ENCODE data around the gene PLS3.
"Not testable (repeated sequence)": the region's sequence is repeated elsewhere in the genome, so short reads cannot be mapped to it uniquely, and the experiment has no call there.

The PLS3 gene

GRCh38 chrX:115535421-115535820 is 25.6 kb upstream of the PLS3 start:
- Histone ChIP-seq H3K9ac (ENCODE audit: insufficient read length) (no peak overlapping the region), H3K4me3 (no peak overlapping the region), H3K27ac (no peak overlapping the region), H3K9me3 (ENCODE audit: low read depth, low read length) (no peaks in the 10 kb centered on the region), H3K36me3 (ENCODE audit: insufficient read depth, low read length) (no peaks in the 10 kb centered on the region)
- TF ChIP-seq EZH2 (IDR thresholded peaks at IDR 0.05): no peak
- TF ChIP-seq FOXP2 (optimal IDR thresholded peaks at IDR 0.05; ENCODE audit: control extremely low read depth, extremely low read length, insufficient read depth): no peak
- TF ChIP-seq POLR2AphosphoS5 (IDR thresholded peaks at IDR 0.05; ENCODE audit: borderline replicate concordance, low read depth, low read length): no peak
- no peak for DNase-seq (ENCODE audit: low read depth, low spot score)

- no peaks in the 10 kb centered on the region for H3K9me3 ChIP-seq (ENCODE audit: low read depth, low read length)
- no peak for DNase-seq (ENCODE audit: low read depth, low spot score)
- no peak overlapping the region for H3K27ac ChIP-seq
- H3K4me3 ChIP-seq: no peak overlapping the region
- H3K36me3 ChIP-seq (ENCODE audit: insufficient read depth, low read length): no peaks in the 10 kb centered on the region
- TF ChIP-seq EZH2 (IDR thresholded peaks at IDR 0.05) (no peak), FOXP2 (optimal IDR thresholded peaks at IDR 0.05; ENCODE audit: control extremely low read depth, extremely low read length, insufficient read depth) (no peak), POLR2AphosphoS5 (IDR thresholded peaks at IDR 0.05; ENCODE audit: borderline replicate concordance, low read depth, low read length) (no peak)
- H3K9ac ChIP-seq (ENCODE audit: insufficient read length): no peak overlapping the region
Observed at GRCh38 chrX:115535844-115536243, 25.1 kb upstream of the PLS3 start.

- TF ChIP-seq FOXP2 (optimal IDR thresholded peaks at IDR 0.05; ENCODE audit: control extremely low read depth, extremely low read length, insufficient read depth) (no peak), EZH2 (IDR thresholded peaks at IDR 0.05) (no peak), POLR2AphosphoS5 (IDR thresholded peaks at IDR 0.05; ENCODE audit: borderline replicate concordance, low read depth, low read length) (no peak)
- Histone ChIP-seq H3K36me3 (ENCODE audit: insufficient read depth, low read length) (no peaks in the 10 kb centered on the region), H3K9ac (ENCODE audit: insufficient read length) (no peak overlapping the region), H3K4me3 (no peak overlapping the region), H3K9me3 (ENCODE audit: low read depth, low read length) (no peaks in the 10 kb centered on the region), H3K27ac (no peak overlapping the region)
- no peak for DNase-seq (ENCODE audit: low read depth, low spot score)
Observed at GRCh38 chrX:115539841-115540240, 21.1 kb upstream of the PLS3 start.

GRCh38 chrX:115541045-115541444 is 19.9 kb upstream of the PLS3 start:
- not testable (repeated sequence) for H3K36me3 ChIP-seq (ENCODE audit: insufficient read depth, low read length); H3K4me3 ChIP-seq; H3K9ac ChIP-seq (ENCODE audit: insufficient read length); H3K27ac ChIP-seq; H3K9me3 ChIP-seq (ENCODE audit: low read depth, low read length); DNase-seq (ENCODE audit: low read depth, low spot score)

GRCh38 chrX:115547448-115547847 is 13.5 kb upstream of the PLS3 start:
- no peak overlapping the region for H3K9ac ChIP-seq (ENCODE audit: insufficient read length)
- no peak overlapping the region for H3K4me3 ChIP-seq
- DNase-seq (ENCODE audit: low read depth, low spot score): no peak
- H3K9me3 ChIP-seq (ENCODE audit: low read depth, low read length): no peaks in the 10 kb centered on the region
- TF ChIP-seq EZH2 (IDR thresholded peaks at IDR 0.05): no peak
- TF ChIP-seq POLR2AphosphoS5 (IDR thresholded peaks at IDR 0.05; ENCODE audit: borderline replicate concordance, low read depth, low read length): no peak
- no peak for TF ChIP-seq FOXP2 (optimal IDR thresholded peaks at IDR 0.05; ENCODE audit: control extremely low read depth, extremely low read length, insufficient read depth)
- no peak overlapping the region for H3K27ac ChIP-seq
- no peaks in the 10 kb centered on the region for H3K36me3 ChIP-seq (ENCODE audit: insufficient read depth, low read length)

- Histone ChIP-seq H3K27ac (no peak overlapping the region), H3K36me3 (ENCODE audit: insufficient read depth, low read length) (no peaks in the 10 kb centered on the region), H3K4me3 (no peak overlapping the region), H3K9ac (ENCODE audit: insufficient read length) (no peak overlapping the region), H3K9me3 (ENCODE audit: low read depth, low read length) (no peaks in the 10 kb centered on the region)
- DNase-seq (ENCODE audit: low read depth, low spot score): no peak
- TF ChIP-seq EZH2 (IDR thresholded peaks at IDR 0.05) (no peak), FOXP2 (optimal IDR thresholded peaks at IDR 0.05; ENCODE audit: control extremely low read depth, extremely low read length, insufficient read depth) (no peak), POLR2AphosphoS5 (IDR thresholded peaks at IDR 0.05; ENCODE audit: borderline replicate concordance, low read depth, low read length) (no peak)
Observed at GRCh38 chrX:115549008-115549407, 12.0 kb upstream of the PLS3 start.

- DNase-seq (ENCODE audit: low read depth, low spot score): no peak
- Histone ChIP-seq H3K4me3 (no peak overlapping the region), H3K27ac (no peak overlapping the region), H3K9ac (ENCODE audit: insufficient read length) (no peak overlapping the region), H3K36me3 (ENCODE audit: insufficient read depth, low read length) (no peaks in the 10 kb centered on the region), H3K9me3 (ENCODE audit: low read depth, low read length) (no peaks in the 10 kb centered on the region)
- no peak for TF ChIP-seq POLR2AphosphoS5 (IDR thresholded peaks at IDR 0.05; ENCODE audit: borderline replicate concordance, low read depth, low read length)
- no peak for TF ChIP-seq EZH2 (IDR thresholded peaks at IDR 0.05)
- TF ChIP-seq FOXP2 (optimal IDR thresholded peaks at IDR 0.05; ENCODE audit: control extremely low read depth, extremely low read length, insufficient read depth): no peak
Observed at GRCh38 chrX:115553171-115553570, 7.8 kb upstream of the PLS3 start.

- Histone ChIP-seq H3K4me3 (no peak overlapping the region), H3K9ac (ENCODE audit: insufficient read length) (no peak overlapping the region), H3K27ac (peak overlapping the region; percentile 49; the same call in 1 of the 2 replicates), H3K9me3 (ENCODE audit: low read depth, low read length) (no peaks in the 10 kb centered on the region), H3K36me3 (ENCODE audit: insufficient read depth, low read length) (no peaks in the 10 kb centered on the region)
- no peak for TF ChIP-seq EZH2 (IDR thresholded peaks at IDR 0.05)
- no peak for TF ChIP-seq FOXP2 (optimal IDR thresholded peaks at IDR 0.05; ENCODE audit: control extremely low read depth, extremely low read length, insufficient read depth)
- no peak for TF ChIP-seq POLR2AphosphoS5 (IDR thresholded peaks at IDR 0.05; ENCODE audit: borderline replicate concordance, low read depth, low read length)
- no peak for DNase-seq (ENCODE audit: low read depth, low spot score)
Observed at GRCh38 chrX:115559672-115560071, 1.3 kb upstream of the PLS3 start.

GRCh38 chrX:115560211-115560977 is 580 bp upstream of the PLS3 start:
- DNase-seq (ENCODE audit: low read depth, low spot score): no peak
- TF ChIP-seq POLR2AphosphoS5 (IDR thresholded peaks at IDR 0.05; ENCODE audit: borderline replicate concordance, low read depth, low read length): no peak
- TF ChIP-seq FOXP2 (optimal IDR thresholded peaks at IDR 0.05; ENCODE audit: control extremely low read depth, extremely low read length, insufficient read depth): no peak
- no peak for TF ChIP-seq EZH2 (IDR thresholded peaks at IDR 0.05)

More at GRCh38 chrX:115560211-115560977, 580 bp upstream of the PLS3 start:
- H3K27ac ChIP-seq: peak overlapping the region; percentile 49; the same call in 1 of the 2 replicates
- H3K36me3 ChIP-seq (ENCODE audit: insufficient read depth, low read length): no peaks in the 10 kb centered on the region
- H3K4me3 ChIP-seq: peak overlapping the region; percentile 84
- H3K9ac ChIP-seq (ENCODE audit: insufficient read length): no peak overlapping the region
- no peaks in the 10 kb centered on the region for H3K9me3 ChIP-seq (ENCODE audit: low read depth, low read length)
